WERI-Rb-1 (cell line): ENCODE measurements around the gene PRR20G.
"Not testable (repeated sequence)": the region's sequence is repeated elsewhere in the genome, so short reads cannot be mapped to it uniquely, and the experiment has no call there.

ENCODE experiments used
- DNase-seq: peaks from one replicate; pipeline ENCODE4 v3.0.0-alpha.2; 2020
- H3K27ac ChIP-seq: fragments of 250-450 bp; sonication (Bioruptor Pico); 2 replicates; pipeline ENCODE4 v1.5.1; 2020; ENCODE audit warnings: mild to moderate bottlenecking, moderate library complexity
- H3K27me3 ChIP-seq: fragments of 250-450 bp; sonication (Bioruptor Pico); 2 replicates; pipeline ENCODE4 v1.5.1; 2021; ENCODE audit warnings: mild to moderate bottlenecking, low read depth, moderate library complexity; ENCODE audit not compliant: insufficient read depth, severe bottlenecking
- H3K36me3 ChIP-seq: fragments of 250-450 bp; sonication (Bioruptor Pico); 2 replicates; pipeline ENCODE4 v1.5.1; 2020; ENCODE audit warnings: mild to moderate bottlenecking, moderate library complexity
- H3K4me3 ChIP-seq: 2 replicates; pipeline ENCODE4 v1.5.1; 2011; ENCODE audit warnings: low read depth, mild to moderate bottlenecking, control low read depth, low read length
- H3K9me3 ChIP-seq: fragments of 250-450 bp; sonication (Bioruptor Pico); 2 replicates; pipeline ENCODE4 v1.5.1; 2021; ENCODE audit warnings: mild to moderate bottlenecking, moderate library complexity; ENCODE audit not compliant: severe bottlenecking
- TF ChIP-seq, protein P1 (sequence below): IDR thresholded peaks from 2 replicates; pipeline ENCODE4 v1.5.1; 2011; ENCODE audit warnings: low read depth, mild to moderate bottlenecking, control low read depth, inconsistent platforms, low read length

Gene PRR20G

DNA sequence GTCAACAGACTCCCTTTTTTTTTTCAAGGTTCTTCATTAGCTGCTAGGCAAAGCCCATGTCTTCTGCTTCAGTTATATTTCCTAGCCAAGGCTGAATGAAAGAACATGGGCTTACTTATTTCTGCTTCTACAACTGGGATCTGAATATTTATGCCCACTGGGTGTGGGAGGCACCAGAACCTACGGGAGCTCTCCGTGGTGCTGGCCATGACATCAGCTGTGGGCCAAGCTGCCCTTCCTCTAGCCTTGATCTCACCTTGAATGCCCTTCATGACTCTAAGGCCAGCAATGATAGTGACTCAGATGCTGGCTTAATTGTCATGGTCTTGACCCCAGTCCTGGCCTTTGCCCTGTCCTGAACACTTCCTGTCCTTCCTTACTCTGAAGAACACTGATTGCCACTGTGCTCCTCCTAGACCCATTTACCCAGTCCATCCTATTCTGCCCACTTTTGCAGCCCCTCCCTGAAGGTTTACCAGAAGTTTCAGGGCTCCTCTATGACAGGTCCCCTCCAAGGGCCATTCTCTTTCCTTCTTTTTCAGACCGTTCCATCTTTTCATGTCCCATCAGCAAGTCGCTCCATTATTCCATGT, 32.8 kb upstream of the PRR20G start:
- Histone ChIP-seq H3K36me3 (no peaks in the 10 kb centered on the region), H3K4me3 (no peak overlapping the region), H3K9me3 (no peaks in the 10 kb centered on the region), H3K27me3 (no peaks in the 10 kb centered on the region), H3K27ac (no peak overlapping the region)
- DNase-seq, result no peak
- TF ChIP-seq, protein P1, sequence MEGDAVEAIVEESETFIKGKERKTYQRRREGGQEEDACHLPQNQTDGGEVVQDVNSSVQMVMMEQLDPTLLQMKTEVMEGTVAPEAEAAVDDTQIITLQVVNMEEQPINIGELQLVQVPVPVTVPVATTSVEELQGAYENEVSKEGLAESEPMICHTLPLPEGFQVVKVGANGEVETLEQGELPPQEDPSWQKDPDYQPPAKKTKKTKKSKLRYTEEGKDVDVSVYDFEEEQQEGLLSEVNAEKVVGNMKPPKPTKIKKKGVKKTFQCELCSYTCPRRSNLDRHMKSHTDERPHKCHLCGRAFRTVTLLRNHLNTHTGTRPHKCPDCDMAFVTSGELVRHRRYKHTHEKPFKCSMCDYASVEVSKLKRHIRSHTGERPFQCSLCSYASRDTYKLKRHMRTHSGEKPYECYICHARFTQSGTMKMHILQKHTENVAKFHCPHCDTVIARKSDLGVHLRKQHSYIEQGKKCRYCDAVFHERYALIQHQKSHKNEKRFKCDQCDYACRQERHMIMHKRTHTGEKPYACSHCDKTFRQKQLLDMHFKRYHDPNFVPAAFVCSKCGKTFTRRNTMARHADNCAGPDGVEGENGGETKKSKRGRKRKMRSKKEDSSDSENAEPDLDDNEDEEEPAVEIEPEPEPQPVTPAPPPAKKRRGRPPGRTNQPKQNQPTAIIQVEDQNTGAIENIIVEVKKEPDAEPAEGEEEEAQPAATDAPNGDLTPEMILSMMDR, result no peak

DNA sequence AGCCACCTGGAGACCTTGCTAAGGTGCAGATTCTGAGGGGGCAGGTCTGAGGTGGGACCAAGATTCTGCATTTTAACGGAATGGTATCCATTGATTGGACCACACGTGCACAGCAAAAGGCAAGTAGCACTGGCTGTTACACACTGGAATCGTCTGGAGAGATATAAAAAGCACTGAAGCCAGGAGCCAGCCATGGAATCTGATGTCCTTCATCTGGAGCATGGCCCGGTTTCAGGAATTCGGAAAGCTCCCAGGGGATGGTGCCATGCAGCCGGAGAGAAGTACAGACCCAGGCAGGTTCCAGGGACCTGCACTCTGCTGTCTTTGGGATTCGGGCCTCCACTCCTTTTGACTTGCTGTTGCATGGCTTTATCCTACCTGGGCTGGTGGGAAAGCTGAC, 28.8 kb upstream of the PRR20G start:
- no peak for DNase-seq
- Histone ChIP-seq H3K27ac (no peak overlapping the region), H3K4me3 (no peak overlapping the region), H3K9me3 (no peaks in the 10 kb centered on the region), H3K36me3 (no peaks in the 10 kb centered on the region), H3K27me3 (no peaks in the 10 kb centered on the region)
- TF ChIP-seq, protein P1, result no peak

DNA sequence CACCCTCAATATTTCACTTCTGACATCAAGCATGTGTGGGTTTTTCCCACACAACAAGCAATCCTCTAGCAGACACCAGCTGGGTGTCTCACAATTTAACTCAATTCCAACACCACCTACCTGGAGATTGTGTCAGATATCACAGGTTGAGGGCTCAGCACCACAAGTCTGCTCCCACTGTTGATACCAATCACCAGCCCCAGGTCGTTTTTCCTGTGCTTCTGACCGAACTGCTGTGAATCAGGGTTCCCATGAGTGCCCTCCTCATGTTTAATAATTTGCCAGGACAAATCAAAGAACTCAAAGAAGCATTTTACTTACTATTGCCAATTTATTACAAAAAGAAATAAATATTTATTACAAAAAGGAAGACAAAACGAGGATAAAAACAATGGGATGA, 25.0 kb upstream of the PRR20G start:
- Histone ChIP-seq H3K27ac (no peak overlapping the region), H3K9me3 (no peaks in the 10 kb centered on the region), H3K27me3 (no peaks in the 10 kb centered on the region), H3K4me3 (no peak overlapping the region), H3K36me3 (no peaks in the 10 kb centered on the region)
- no peak for DNase-seq
- TF ChIP-seq, protein P1, result no peak

DNA sequence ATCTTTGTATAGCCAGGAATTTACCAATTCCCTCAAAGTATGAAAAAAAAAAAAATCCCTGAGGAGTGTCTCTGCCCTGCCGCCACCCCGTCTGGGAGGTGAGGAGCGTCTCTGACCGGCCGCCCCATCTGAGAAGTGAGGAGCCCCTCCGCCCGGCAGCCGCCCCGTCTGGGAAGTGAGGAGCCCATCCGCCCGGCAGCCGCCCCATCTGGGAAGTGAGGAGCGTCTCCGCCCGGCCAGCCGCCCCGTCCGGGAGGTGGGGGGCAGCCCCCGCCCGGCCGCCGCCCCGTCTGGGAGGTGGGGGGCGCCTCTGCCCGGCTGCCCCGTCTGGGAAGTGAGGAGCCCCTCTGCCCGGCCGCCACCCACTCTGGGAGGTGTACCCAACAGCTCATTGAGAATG, 21.0 kb upstream of the PRR20G start:
- not testable (repeated sequence) for H3K27ac ChIP-seq, H3K27me3 ChIP-seq, H3K9me3 ChIP-seq, H3K36me3 ChIP-seq, H3K4me3 ChIP-seq, DNase-seq

DNA sequence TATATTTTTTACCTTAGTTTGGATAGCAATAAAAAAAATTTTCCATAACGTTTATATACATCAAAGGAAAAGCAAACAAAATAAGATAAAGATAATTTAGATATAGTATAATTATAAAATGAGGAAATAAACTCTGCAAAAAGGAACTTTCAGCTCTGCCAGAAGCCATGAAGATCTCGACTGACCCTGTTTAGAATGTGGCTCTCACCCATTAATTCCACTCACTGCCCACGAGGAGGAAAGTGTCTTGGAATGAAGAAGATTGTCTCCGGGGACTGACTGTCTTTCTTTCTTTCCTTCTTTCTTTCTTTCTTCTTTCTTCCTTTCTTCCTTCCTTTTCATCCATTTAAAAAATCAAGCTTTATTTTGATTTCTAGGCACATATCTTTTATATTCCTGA, 20.1 kb upstream of the PRR20G start:
- Histone ChIP-seq H3K27ac (no peak overlapping the region), H3K27me3 (no peaks in the 10 kb centered on the region), H3K9me3 (no peaks in the 10 kb centered on the region), H3K4me3 (no peak overlapping the region), H3K36me3 (no peaks in the 10 kb centered on the region)
- TF ChIP-seq, protein P1, result no peak
- DNase-seq, result no peak

DNA sequence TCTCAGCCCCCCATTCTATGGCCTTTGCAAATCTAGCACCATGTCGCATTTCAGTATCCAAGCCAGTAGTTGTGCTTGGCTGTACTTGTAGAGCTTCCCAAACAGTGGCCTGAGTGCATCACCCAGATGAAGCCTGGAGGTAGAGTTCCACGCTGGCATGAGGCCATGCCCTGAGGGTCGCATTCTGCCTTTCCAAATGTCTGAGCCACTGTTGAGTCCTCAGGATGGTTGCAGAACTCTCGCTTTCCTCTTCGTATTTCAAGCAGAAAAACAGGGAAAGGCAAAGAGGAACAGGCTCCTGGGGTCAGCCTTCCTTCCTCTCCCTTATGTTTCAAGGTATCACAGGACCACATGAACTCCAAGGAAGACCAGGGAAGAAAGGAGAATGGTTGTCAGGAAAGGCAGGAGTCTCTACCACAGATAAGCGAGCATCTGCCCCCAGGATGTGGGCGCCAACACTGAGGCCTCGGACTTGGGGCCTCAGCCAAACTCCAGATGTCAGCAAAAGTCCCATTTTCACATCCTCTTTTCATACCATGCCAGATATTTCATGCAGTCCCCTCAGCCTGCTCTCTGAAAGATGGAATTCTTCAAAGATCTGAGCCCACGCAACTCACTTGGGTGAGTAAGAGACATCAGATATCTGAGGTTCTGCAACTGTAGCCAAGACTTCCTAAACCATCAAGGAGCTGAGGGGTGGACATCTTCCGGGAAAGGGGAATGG, 19.4 kb upstream of the PRR20G start:
- TF ChIP-seq, protein P1, result no peak
- no peak overlapping the region for H3K4me3 ChIP-seq
- no peaks in the 10 kb centered on the region for H3K36me3 ChIP-seq
- DNase-seq, result no peak
- no peaks in the 10 kb centered on the region for H3K27me3 ChIP-seq
- no peak overlapping the region for H3K27ac ChIP-seq
- H3K9me3 ChIP-seq, result no peaks in the 10 kb centered on the region
